Stimulated activated CD8-positive, alpha-beta memory T cell treated with anti-CD3 and anti-CD28 coated beads, Interleukin-12 subunit alpha, Interleukin-12 subunit beta, amount 100 ng/mL, for 24 hours (primary cell): Measurements from ENCODE around the gene CDH23.

ENCODE experiments used
- DNase-seq: peaks from one replicate; pipeline ENCODE4 v3.0.0-alpha.2; 2020; ENCODE audit errors: extremely low read depth

The CDH23 gene

DNA sequence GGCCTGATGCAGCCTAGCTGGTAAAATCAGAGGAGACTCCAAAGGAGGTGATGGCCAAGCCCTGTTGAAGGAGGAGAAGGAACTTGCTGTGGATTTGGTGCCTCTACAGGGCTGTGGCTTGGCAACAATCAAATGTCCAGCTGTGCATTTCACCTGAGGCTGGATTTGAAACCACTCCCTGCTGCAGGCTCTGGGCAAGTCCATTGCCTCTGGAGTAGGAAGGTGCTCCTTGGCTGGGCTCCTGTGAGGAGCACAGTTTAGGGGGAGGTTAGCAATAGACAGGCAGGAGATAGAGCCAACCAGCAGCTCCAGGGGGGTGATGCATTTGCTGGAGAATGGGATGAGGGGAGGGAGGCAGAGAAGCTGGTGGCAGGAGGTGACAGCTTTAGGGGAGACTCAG lies 26.5 kb downstream of the CDH23 start:
- DNase-seq, result no peak

- no peak for DNase-seq
Observed at GRCh38 chr10:71423901-71424300, 27.2 kb downstream of the CDH23 start.

- DNase-seq, result no peak
Observed at GRCh38 chr10:71424496-71425194, 27.9 kb downstream of the CDH23 start.

- no peak for DNase-seq
Observed at GRCh38 chr10:71426058-71426605, 29.4 kb downstream of the CDH23 start.

- no peak for DNase-seq
Observed at GRCh38 chr10:71427246-71427645, 30.5 kb downstream of the CDH23 start.

DNA sequence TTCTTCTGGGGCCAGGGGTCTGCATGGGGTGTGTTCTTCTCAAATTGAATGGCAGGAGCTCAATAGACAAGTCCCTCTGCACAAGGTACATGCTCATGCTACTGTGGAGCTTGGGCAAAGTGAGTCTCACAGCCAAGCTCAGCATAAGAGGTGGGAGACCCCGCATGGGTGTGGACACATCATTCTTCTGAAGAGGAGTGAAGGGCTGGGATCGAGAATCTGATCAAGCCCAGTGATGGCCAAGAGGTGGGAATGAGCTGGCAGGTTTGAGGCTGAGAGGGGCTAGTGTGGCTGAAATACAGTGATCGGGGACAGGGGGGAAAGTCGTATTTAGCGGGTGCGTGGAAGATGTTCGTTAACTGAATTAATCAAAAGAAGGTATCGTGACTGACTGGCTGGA lies 32.6 kb downstream of the CDH23 start:
- DNase-seq, result no peak

DNA sequence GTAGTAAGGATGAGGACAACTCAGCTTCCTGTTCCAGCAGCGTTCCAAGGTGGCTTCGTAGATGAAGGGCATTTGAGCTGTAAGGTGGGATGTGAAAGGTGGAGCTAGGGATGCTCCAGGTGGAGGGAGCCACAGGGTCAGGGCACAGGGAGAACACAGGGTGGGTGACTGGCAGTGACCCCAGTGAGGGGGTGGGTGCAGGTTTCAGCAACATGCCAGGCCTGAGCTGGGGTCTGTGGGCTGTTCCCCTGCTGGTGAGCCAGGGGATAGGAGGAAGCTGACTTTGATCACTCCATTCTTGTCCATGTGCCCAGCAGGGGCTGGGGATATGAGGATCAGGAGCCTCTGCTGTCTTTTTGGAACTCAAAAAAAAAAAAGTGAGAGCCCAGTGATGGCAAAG lies 33.2 kb downstream of the CDH23 start:
- DNase-seq, result no peak

- no peak for DNase-seq
Observed at GRCh38 chr10:71431239-71432100, 34.8 kb downstream of the CDH23 start.

- no peak for DNase-seq
Observed at GRCh38 chr10:71432101-71432905, 35.6 kb downstream of the CDH23 start.

DNA sequence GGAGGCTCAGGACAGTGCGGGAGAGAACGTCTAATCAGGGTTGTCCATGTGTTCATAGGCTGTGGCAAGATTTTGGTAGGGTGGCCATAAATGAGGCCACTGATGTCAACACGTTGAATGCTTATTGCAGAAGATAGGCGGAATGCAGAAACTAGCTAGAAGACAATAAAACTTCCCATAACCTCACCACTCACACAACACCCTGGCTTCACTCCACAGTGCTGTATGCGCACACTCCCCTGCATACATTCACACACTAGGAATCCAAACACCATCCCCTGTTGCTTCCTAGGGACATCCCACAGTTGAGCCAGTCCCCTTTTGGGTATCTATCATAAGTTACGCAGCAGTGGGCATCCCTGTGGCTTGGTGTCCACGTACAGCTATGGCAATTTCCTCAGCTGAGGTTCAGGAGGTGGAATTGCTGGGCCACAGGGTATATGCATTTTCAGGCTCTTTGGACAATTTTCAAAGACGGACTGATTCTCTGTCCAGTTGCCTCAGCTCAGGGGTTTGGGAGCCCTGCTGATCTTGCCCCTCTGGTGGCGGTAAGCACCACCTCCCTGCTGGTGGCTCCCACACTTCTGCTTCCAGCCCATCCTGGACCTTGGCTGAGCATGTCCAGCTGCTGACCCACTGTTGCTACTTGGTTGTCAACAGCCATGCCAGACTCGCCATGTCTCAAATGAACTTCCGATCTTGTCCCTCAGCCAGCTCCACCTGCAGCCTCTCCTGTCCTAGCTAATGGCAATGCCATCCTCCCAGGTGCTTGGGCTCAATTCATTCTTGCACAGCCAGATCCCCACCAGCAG lies 36.4 kb downstream of the CDH23 start:
- DNase-seq, result no peak

DNA sequence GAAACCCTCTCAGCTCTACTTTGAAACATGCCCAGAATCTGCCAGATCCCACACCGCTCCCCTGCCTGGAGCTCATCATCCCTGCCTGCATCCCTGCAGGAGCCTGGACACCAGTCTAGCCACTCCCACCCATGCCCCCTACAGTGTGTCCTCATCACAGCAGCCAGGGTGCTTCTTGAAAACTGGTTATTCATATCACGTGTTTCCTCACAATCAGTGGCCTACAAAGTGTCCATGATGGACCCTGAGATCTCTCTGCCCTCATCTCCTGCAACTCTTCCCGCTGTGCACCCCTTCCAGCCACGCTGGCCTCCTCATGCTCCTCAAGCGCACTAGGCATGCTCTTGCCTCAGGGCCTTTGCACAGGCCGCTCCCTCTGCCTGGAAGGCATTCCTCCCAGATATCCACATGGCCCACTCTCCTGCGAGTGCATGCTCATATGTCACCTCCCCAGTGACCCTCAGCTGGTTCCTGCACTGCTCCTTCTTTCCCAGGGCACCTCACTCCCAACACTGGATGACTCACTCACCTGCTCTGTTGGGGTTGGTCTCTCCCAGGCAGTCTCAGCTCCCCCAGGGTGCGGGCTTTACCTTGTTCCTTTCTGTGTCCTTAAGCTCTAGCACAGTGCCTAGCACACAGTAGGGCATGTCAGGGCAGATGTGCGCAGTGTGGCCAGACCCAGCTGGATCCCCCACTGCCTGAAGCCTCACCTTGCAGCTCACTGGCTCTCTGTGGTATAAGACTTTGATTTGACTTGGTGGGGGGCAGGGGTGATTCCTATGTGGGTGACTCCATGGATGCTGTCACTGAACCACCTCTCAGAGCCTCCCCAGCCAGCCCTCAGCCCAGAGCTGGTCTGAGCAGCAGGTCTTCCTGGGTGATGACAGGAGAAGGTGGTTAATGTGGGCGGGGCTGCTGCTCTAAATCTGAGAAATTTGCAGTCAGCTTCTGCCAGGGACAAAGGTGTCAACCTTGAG lies 37.3 kb downstream of the CDH23 start:
- DNase-seq, result no peak

- DNase-seq, result no peak
Observed at GRCh38 chr10:71434760-71435394, 38.2 kb downstream of the CDH23 start.

- DNase-seq, result no peak
Observed at GRCh38 chr10:71435571-71436267, 39.0 kb downstream of the CDH23 start.

DNA sequence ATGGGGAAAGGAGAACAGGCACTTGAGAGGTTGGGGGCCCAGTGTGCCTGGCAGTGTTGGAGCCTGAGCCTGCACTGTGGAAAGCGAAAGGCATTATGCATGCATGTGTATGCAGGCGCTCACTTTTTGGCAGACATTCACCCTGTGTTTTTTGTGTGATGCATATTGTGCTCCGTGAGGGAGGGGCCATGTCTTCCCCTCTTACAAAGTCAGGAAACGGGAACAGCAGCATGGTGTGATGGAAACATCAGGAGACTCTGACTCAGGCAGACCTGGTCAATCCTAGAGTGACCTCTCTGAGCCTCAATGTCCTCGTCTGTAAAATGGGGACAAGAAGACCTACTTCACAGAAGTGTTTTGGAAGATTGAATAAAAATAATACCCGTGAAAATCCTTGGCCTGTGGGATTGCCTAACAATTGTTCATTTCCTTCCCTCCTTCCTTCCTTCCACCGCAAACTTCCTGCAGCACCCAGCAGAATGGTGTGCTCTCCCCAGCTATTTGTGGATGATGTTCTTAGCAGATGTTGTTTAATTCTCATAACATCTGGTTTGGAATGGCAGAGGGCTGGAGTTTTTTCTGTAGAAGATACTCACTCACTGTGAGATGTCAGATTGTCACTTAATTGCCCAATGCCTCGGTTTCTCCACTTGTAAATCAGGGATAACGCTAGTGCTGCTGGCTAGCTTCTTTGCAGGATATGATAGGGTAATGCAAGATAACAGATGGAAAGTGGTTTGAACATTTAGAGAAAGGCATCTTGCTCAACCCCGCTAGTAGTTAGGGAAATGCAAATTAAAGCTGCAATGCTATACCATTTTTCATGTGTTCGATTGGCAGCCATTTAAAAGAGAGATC lies 39.8 kb downstream of the CDH23 start:
- DNase-seq, result no peak

GRCh38 chr10:71437537-71438092 lies 40.9 kb downstream of the CDH23 start:
- DNase-seq, result no peak

GRCh38 chr10:71438761-71439160 lies 42.0 kb downstream of the CDH23 start:
- DNase-seq, result no peak

GRCh38 chr10:71439670-71440425 lies 43.1 kb downstream of the CDH23 start:
- DNase-seq, result no peak
